SW480 (cell line): Measurements from ENCODE around the gene ZNF492.
"Not testable (repeated sequence)": the region's sequence is repeated elsewhere in the genome, so short reads cannot be mapped to it uniquely, and the experiment has no call there.

ENCODE experiments used
- DNase-seq: peaks from one replicate; pipeline ENCODE4 v3.0.0-alpha.2; 2016; ENCODE audit warnings: low spot score

ZNF492 gene

GRCh38 chr19:22633706-22634449 is at the start of gene ZNF492:
TSS of gene ZNF492 (plus strand) at chr19:22634324. CDS start at chr19:22653400, 19,076 bp downstream.
- DNase-seq = peak; percentile 31

GRCh38 chr19:22595422-22595821 is 38.7 kb upstream of the ZNF492 start:
- DNase-seq = no peak

- no peak for DNase-seq
Measured at GRCh38 chr19:22595918-22596341, 38.2 kb upstream of the ZNF492 start.

GRCh38 chr19:22600690-22601648 is 33.2 kb upstream of the ZNF492 start:
- no peak for DNase-seq

- no peak for DNase-seq
Measured at GRCh38 chr19:22601906-22602630, 32.1 kb upstream of the ZNF492 start.

GRCh38 chr19:22602631-22603272 is 31.4 kb upstream of the ZNF492 start:
- no peak for DNase-seq

- DNase-seq = no peak
Measured at GRCh38 chr19:22603518-22604440, 30.3 kb upstream of the ZNF492 start.

GRCh38 chr19:22604571-22605274 is 29.4 kb upstream of the ZNF492 start:
- no peak for DNase-seq

- DNase-seq = no peak
Measured at GRCh38 chr19:22605275-22606211, 28.6 kb upstream of the ZNF492 start.

- DNase-seq = no peak
Measured at GRCh38 chr19:22606212-22606553, 27.9 kb upstream of the ZNF492 start.

GRCh38 chr19:22606954-22607652 is 27.0 kb upstream of the ZNF492 start:
- DNase-seq = no peak

- DNase-seq = no peak
Measured at GRCh38 chr19:22607653-22608430, 26.3 kb upstream of the ZNF492 start.

- DNase-seq = no peak
Measured at GRCh38 chr19:22608441-22608840, 25.7 kb upstream of the ZNF492 start.

GRCh38 chr19:22609630-22610029 is 24.5 kb upstream of the ZNF492 start:
- DNase-seq = no peak

GRCh38 chr19:22610121-22610520 is 24.0 kb upstream of the ZNF492 start:
- DNase-seq = no peak

GRCh38 chr19:22612316-22612715 is 21.8 kb upstream of the ZNF492 start:
- DNase-seq = no peak

GRCh38 chr19:22616659-22617058 is 17.5 kb upstream of the ZNF492 start:
- no peak for DNase-seq

GRCh38 chr19:22617181-22617580 is 16.9 kb upstream of the ZNF492 start:
- not testable (repeated sequence) for DNase-seq
